Measurements from ENCODE around the gene CD1E. TPM values are rescaled to one million over a fixed set of nuclear protein-coding genes. Genes with fewer than 3 reads are reported as not detected.
"Not testable (repeated sequence)": the region's sequence is repeated elsewhere in the genome, so short reads cannot be mapped to it uniquely, and the experiment has no call there.

CD1E gene
- not detected in 2 replicates for total RNA-seq

DNA sequence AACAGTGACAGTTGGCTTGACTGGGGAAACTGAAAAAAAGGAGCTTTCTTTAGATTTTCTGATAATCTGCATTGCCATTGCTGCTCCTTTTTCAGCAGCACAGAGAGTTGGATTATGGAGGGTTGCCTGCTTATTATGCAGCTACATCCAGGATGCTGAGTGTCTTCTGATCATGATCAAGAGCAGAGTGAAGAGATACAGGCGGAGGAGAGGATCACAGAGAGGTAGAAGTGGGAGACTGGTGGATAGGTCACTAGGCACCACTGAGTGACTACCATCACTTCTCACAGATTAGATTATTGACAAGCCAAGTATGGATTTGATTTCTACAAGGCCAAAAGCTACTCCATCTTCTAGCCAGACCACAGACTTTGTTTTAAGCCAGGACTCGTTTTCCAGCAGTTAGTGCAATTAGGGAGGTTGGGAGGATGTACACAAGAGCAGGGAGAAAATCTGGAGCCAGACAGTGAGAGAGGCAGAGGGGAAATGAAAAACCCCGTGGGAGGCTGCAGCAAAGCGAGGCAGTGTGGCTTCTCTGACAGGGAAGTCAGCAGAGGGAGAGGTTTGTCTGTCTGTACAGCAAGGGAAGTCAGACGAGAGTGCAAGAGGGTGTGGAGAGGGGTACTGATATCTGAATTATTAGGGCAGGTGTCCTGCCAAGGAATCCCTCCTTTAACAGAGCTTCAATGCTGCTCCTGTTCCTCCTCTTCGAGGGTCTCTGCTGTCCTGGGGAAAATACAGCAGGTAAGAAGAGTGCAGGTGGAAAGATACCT, at the start of gene CD1E:
Gene CD1E, plus strand, starts transcription at position 592 of the 773 bp plus-strand sequence. Its CDS starts 95 bp downstream, at position 687.
- DNase-seq: no peak

GRCh38 chr1:158310623-158311022, 43.1 kb upstream of the CD1E start:
- no peak for DNase-seq

DNA sequence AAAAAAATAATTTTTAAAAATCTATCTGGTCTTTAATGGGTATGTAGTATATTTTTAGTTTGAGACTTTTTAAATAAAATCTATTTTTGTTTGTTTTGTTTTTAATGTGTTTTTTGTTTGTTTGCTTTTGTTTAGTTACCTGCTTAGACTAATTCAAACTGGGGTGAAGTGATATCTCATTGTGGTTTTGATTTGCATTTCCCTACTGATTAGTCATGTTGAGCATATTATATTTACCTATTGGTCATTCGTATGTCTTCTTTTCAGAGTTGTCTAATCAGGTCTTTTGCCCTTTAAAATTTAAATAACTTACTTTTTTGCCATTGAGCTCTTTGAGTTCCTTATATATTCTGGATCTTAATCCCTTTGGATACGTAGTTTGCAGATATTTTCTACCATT, 42.6 kb upstream of the CD1E start:
- DNase-seq: no peak

- DNase-seq: no peak
These were observed 29.8 kb upstream of the CD1E start for GRCh38 chr1:158323866-158324265.

- DNase-seq: no peak
These were observed 29.3 kb upstream of the CD1E start for GRCh38 chr1:158324395-158324794.

GRCh38 chr1:158327481-158327880, 26.2 kb upstream of the CD1E start:
- no peak for DNase-seq

DNA sequence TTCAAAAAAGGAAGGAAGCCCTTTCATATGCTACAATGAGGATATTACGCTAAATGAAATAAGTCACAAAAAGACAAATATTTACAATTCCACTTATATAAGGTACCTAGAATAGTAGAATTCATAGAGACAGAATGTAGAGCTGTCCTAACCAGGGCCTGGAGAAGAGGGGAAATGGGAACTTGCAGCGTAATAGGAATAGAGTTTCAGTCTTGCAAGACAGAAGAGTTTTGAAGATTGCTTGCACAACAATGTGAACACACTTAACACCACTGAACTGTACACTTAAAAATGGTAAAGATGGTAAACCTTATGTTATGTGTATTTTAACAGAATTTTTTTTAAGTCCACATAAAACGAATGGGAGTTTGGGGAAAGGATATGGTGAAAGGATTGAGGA, 25.3 kb upstream of the CD1E start:
- DNase-seq: no peak

DNA sequence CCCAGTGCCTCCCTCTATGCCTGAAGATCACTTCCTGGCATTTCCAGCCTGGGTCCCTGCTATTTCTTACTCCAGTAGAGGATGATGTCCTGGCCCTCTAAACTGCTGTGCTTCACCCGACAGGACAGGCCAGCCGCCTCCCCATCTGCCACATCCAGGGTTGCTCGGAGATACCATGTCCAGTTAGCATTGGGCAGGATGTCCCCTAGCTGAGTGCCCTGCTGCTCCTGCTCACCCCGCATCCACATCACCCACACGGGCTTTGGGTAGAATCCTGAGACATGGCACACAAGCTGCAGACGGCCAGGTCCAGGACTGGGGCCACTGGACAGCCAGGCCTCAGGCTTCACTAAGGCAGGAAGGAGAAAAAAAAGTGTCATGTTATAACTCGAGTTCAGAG, 24.4 kb upstream of the CD1E start:
- DNase-seq: no peak

GRCh38 chr1:158329733-158330132, 24.0 kb upstream of the CD1E start:
- DNase-seq: no peak

- no peak for DNase-seq
These were observed 23.1 kb upstream of the CD1E start for GRCh38 chr1:158330391-158331105.

DNA sequence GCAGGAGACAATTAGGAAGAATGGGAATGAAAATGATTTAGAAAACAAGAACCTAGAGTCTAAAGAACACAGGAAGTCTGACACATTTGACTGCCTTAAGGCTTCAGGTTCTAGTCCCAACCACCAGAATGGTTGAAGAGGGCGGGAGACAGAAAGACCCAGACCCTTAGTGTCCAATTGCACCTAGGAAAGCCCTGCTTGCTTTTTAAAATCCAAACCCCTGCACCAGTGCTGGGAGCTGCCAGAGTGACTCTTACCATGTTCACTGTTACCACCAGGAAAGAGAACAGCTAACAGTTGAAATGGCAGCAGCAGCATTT, 22.6 kb upstream of the CD1E start:
- DNase-seq: no peak

- no peak for DNase-seq
These were observed 22.1 kb upstream of the CD1E start, which contains the start of gene CD1B for GRCh38 chr1:158331481-158332150. CD1B (minus strand) TSS chr1:158331531; CDS start chr1:158331423, 108 bp downstream.

DNA sequence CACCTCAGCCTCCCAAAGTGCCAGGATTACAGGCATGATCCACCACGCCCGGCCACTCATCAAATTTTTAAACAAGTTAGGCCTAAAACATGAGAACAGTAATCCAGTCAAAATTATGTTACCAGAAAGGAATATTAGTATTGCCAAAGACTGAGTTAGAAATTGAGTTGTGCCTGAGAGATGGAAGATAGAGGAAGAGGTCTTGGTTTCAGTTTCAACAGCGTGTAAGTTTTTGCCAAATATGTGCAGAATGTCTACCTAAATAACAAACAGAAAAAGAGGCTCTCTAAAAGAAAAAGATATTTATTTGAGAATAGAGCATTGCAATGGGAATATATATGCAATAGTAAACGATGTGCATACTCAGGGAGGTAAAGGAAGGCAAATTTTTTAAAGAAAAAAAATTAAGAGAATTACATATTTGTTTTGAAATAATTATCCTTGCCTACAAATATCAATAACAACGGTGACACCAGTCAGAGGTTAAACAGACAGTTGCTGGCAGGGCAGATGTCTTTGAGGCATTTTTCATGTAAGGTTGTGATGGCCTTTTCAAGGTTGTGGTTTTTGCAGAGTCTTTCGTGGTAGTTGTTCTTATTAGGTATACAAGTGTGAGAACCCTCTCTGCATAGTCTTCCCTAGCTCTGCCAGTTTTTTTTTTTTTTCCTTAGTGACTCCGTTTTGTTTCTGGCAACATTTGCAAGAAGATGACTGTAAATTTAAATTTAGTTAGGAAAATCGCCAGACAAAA, 20.1 kb upstream of the CD1E start:
- no peak for DNase-seq

- no peak for DNase-seq
These were observed 19.0 kb upstream of the CD1E start for GRCh38 chr1:158334526-158335212.

GRCh38 chr1:158335213-158335532, 18.5 kb upstream of the CD1E start:
- no peak for DNase-seq

GRCh38 chr1:158336413-158336812, 17.3 kb upstream of the CD1E start:
- not testable (repeated sequence) for DNase-seq

DNA sequence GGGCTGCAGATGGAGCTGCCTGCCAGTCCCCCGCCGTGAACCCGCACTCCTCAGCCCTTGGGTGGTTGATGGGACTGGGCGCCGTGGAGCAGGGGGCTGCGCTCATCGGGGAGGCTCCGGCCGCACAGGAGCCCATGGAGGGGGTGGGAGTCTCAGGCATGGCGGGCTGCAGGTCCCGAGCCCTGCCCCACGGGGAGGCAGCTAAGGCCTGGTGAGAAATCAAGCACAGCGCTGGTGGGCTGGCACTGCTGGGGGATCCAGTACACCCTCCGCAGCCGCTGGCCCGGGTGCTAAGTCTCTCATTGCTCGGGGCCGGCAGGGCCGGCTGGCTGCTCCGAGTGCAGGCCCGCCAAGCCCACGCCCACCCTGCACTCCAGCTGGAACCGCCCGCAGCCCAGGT, 4.7 kb upstream of the CD1E start:
- not testable (repeated sequence) for DNase-seq

GRCh38 chr1:158354255-158354654, 561 bp downstream of the CD1E start:
- DNase-seq: no peak

DNA sequence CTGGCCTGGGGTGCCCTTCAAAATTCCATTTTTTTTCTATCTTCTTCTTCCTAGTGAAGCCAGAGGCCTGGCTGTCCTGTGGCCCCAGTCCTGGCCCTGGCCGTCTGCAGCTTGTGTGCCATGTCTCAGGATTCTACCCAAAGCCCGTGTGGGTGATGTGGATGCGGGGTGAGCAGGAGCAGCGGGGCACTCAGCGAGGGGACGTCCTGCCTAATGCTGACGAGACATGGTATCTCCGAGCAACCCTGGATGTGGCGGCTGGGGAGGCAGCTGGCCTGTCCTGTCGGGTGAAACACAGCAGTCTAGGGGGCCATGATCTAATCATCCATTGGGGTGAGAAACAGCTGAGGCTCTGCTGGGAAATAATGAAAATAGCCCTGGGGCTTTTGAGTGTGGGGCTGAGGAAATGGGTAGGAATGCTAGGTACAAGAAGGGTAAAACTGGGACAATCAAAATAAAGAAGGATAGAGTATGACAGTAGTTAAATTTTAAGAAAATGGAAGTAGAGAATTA, 2.1 kb downstream of the CD1E start:
- no peak for DNase-seq

DNA sequence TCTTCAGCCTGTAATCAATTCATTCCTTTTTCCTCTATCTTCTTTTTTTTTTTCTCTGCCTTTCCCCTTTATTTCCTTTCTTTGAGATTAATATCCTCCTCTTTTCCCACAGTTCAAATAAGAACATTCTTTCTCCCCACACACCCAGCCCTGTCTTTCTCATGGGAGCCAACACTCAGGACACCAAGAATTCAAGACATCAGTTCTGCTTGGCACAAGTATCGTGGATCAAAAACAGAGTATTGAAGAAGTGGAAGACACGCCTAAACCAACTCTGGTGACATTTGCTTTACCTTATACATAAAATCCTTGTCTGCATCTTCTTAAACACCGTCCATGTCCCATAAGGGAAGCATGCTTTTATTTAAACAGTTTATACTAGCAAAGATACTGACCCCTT, 2.9 kb downstream of the CD1E start:
- no peak for DNase-seq

DNA sequence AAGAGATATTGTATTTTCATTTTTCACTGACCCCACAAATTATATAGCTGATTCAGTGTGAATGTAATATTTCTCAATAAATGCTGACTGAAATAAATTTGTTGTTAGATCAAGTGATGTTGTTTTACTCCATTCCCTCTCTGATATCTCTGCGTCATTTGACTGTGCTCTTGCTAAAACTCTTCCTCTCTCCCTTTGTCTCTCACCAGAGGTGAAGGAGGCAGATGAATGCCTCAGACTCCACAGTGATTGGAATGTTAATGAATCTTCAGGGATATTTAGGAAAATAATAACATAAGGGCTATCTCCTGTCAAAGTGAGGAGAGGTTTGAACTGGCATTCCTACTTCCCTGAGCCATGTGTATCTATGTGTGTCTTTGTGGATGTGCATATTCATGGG, 3.7 kb downstream of the CD1E start:
- no peak for DNase-seq

GRCh38 chr1:158362482-158362881, 8.8 kb downstream of the CD1E start:
- DNase-seq: no peak
